ENCODE data around the gene SYT8.
"Not testable (repeated sequence)": the region's sequence is repeated elsewhere in the genome, so short reads cannot be mapped to it uniquely, and the experiment has no call there.

Gene SYT8

DNA sequence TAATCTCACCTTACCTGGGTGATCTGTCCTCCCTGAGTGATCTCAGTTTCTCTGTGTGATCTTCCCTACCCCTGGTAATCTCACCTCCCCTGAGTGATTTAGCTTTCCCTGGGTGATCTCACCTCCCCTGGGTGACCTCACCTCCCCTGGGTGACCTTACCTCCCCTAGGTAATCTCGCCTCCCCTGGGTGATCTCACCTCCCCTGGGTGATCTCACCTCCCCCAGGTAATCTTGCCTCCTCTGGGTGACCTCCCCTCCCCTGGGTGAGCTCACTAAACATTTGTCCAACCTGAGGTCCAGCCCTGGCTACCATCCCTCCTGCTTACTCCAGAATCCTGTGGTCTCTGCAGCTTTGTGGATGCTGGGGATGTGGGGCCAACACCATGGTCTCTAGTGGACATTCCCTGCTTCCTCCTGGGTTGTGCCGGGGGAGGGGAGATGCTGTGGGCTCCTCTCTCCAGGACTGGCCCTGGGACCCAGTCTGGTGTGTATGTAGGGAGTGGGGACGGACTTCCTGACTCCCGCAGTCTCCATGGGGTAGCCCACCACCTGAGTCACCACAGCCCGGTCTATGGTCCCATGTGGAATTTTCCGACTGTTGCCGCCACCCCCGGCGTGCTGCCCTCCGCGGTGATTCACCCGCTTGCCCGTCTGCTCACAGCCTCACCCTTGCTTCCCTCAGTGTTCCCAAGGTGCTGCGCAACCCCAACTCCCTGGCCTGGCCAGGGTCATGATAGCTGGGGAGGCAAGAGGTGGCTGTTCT is 28.0 kb downstream of the SYT8 start:
- DNase-seq = no peak

DNA sequence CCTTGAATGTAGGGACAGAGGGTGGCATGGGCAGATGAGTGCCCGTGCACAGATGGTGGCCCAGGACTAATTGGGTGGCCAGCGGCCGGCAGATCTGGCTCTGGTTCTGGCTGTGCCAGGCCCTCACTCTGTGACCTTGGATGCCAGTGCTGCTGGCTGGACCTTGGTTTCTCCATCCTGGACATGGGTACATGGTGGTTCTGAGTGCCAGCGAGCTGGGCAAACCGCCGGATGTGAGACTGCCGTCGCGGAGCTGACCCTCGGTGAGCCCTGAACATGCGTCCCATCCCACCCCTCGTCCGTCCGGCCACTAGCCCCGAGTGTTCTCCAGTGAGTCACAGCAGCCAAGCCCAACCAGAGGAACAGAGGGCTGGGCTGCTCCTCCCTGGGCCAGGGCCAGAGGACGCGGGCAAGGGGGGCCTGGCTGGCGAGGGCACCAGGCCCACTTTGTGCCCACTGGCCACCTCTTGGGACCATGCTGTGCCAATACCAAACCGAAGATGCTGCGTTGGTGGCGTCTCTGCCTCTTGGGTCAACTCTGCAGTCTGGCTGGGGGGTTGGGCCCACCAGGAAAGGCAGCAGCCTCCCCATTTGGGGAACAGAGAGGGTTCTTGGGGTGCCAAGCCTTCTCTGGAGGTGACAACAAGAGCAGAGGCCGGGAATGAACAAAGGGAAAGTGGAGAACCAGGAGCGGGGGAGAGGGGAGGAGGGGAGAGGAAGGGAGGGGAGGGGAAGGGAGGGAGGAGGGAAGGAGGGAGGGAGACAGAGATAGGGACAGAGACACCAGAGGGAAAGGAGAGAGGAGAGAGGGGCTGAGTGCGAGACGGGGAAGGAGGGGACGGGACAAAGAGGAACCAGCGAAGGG is 28.8 kb downstream of the SYT8 start:
- DNase-seq = peak; percentile 19 to 20

DNA sequence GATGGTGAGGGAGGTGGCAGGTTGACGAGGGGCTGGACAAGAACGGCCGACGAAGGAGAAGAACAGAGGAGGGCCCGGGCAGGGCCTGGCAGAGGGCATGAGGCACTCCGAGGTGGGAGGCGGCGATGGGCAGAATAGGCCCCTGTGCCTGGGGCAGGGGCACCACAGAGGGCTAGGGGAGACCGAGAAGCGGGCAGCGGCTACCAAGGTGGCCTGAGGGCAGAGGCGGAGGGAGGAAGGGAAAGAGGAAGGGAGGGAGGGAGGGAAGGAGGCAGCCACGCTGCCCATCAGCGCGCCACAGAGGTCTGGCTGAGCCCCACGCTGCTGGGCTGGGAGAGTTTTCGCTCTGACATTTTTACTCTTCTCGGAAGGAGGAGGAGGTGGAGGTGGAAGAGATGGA is 29.4 kb downstream of the SYT8 start:
- DNase-seq = no peak

DNA sequence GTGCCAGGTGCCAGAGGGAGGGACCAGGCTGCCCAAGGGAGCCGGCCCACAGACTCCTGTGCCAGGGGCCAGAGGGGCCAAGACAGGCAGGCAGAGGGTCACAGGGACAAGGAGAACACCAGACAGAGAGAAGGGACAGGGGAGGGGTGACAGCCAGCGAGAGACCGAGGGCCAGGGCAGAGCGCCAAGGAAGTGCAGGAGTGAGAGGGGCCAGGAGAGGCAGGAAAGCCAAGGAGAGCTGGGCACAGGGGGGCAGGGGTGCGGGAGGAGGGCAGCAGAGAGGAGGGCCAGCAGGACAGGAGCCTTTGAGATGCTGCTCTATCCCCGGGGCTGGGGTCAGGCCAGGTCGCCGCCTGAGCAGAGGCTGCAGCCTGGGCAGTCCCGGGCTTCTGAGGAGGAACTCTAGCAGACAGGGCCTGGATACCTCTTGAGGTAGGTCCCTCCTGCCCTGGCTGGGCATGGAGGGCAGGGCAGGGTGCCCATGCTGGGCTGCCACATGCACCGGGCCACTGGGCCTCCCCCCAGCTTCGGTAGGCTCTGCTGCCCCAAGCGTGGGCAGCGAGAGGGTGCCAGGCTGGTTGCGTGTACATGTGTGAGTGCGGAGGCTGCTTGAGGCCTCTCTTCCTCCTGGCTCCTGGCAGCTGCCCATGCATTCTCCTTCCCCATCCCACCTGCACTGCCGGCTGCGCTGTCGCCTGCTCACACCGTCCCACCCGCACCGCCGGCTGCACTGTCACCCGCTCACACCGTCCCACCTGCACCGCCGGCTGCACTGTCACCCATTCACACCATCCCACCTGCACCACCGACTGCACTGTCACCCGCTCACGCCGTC is 30.3 kb downstream of the SYT8 start:
- no peak for DNase-seq

DNA sequence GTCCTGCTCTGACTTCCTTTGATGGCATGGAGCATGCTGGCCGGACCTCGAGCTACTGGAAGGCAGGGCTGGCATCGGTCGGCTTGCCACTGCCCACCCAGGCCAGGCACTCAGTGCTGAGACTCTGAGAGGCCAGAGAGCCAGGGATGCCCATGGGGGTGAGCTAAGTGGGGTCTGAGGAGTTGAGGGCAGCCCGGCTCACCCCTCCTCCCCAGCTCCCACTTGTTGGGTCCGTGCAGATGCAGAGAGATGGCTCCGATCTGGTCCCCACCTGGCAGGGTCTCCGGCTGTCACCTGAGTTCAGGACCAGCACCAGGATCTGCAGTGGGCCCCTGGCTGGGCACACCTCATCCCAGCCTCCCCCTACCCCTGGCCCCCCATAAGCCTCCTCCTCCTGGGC is 31.4 kb downstream of the SYT8 start:
- no peak for DNase-seq

DNA sequence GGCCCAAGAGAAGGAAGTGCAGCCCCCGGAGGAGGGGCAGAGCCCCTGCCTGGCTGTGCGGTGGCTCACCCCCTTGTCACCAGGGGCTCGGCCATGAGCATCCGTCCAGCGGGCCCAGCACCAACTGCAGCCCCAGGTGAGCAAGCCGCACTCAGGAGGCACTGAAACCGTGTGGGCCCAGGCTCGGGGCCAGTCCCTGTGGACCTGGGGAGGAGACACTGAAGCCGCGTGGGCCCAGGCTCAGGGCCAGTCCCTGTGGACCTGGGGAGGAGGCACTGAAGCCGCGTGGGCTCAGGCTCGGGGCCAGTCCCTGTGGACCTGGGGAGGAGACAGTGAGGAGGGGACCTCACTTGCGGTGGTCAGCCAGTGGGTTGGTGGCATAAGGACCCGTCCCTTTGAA is 32.0 kb downstream of the SYT8 start:
- DNase-seq = no peak

DNA sequence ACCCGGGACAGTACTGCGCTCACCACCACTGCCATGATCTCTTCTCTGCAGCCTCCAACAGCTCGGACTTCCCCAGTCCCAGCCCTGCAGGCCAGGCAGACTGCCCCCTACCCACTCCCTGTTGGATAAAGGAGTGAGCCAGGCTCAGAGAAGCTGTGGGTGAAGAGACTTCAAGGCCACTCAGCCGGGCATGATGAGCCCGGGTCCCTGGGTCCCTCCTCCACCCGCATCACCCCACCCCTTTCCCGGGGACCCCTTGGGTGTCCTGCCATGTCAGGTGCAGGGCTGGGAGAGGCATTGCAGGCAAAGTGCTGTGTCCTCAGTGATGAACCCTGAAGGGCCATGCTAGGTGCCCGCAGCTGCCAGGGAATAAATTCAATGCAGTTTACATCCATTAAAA is 32.6 kb downstream of the SYT8 start:
- DNase-seq = no peak

DNA sequence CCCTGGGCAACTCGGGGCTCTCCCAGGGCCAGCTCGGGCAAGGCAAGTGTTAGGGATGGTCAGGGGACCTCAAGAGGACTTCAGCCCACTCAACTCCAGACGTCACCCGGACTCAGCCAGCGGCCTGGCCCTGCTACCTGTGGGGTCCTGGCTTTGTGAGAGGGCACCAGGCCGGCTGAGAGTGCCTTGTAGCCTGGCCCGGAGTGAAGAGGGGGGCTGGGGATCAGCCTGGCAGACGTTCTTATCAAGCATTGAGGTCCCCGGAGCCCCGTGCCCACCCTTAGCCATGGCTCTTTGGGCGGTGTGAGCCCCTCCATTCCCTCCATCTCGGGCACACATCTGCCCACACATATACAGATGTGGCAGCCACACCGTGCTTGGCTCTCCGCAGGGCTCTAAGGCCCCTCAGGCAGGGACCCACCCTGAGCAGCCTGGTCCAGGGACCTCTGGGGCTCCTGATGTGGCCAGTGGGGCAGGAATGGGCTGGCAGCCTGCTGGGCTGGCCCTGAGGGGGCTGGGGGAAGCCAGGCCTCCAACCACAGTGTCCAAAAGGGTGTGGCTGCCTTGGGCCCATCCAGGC is 33.4 kb downstream of the SYT8 start:
- no peak for DNase-seq

DNA sequence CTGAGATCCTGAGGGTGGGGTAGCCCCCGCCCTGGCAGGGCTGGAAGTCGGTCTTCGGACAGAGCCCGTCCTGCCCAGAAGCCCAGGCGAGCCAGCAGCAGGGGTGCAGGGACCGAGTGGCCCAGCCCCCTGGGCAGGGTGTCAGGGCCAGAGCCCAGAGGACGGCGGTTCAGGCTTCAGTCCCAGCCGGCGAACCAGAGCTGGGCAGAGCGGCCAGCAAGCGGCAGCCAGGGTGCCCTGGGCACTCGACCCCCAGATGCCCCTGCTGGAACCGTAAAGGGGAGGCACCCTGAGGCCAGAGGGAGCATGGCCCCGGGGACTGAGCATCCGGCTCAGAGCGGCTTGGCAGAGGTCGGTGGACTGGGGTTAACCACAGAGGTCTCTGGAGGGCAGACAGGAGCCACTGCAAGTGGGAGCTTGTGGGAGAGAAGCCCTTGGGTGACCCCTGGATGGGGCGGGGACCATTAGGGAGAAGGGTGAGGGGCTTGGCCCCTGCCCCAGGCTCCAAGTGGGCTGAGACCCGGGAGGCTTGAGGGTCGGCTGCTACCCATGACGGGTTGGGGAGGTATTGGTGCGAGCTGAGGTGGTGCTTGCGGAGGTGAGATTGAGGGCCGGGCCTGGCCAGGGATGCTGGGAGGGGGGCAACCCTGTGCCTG is 34.0 kb downstream of the SYT8 start:
- DNase-seq = no peak

DNA sequence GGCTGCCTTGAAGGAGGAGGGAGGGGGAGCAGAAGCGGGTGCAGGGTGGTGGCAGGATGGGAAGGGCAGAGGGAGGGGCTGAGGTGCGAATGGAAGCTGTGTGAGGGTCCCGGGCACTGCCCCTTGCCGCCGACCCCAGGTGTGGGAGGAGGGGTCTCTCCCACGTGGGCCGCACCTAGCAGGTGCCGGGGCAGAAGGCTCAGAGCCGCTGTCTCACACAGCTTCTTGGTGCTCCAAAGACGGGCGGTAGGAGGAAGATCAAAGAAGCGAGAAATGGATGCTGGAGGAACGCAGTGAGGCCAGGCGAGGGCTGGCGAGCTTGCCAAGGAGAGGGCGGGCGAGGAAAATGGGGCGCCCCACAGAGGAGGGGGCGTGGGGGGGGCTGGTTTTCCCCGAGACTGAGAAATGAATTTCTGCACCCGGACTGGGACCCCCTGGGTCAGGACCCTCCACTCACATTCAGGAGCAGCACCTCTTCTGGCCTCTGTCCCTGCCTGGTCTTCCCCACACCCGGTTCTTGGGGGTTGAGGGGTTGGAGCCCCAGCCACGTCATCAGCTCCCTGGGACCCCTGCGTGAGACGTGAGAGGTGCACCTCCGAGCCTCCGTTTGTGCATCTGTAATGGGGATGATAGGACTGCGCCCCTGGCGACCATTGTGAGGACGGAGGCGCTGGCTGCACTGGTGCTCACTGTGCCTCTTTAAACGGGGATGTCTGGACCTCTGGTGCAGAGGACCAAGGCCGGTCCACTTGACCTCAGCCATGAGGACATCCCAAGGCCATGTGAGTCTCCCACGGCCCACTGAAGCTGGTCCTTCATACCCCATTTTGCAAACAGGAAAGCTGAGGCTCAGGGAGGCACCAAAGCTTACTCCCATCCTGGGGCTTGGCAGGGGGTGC is 34.9 kb downstream of the SYT8 start:
- DNase-seq = no peak

DNA sequence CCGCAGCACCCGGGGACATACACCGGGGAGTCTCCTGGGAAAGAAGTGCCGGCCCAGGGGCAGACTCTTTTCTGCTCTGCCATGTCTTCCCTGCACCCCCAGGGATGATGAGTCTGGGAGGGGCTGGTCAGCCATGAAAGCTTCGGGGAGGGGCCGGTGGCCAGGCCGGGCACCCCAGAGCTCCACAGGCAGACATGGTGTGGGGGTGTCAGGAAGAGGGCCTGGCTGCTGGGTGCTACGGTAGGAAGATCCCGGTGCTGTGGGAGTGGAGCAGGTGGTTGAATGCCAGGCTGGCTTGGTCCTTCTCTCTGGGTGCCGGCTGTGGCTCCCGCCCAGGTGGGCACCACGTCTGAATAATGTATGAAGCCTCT is 35.5 kb downstream of the SYT8 start:
- DNase-seq = no peak

DNA sequence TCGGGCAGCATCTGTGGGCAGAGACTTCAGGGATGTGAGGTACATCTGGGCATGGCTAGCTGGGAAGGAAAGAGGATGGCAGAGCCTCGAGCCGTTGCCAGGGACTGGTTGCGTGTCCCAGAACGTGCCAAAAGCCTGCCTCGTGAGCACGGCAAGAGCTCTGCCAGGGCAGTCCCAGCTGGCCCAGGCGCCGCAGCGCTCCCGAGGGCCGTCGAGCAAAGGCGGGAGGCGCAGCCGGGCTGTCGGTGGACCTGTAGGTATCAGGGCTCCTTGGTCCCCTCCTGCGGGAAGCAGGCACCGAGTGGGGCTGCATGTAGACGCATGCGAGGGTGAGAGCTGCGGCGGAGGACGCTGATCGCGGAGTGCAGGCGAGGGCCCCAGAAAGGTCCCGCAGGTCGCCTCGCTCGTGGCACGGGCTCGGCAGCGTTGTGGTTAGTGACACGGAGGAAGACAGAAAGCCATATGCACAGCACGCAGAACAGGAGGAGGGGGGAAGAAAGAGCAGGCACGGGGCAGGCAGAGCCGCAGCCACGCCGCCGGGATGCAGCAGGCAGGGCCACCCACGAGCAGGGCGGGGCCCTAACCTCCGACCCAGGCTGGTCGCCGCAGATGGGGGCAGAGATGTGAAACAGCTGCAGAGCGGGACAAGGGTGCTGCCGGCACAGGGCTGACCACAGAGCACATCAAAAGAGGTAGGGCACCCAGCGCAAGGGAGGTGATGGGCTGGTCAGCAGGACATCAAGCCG is 36.1 kb downstream of the SYT8 start:
- DNase-seq = no peak

DNA sequence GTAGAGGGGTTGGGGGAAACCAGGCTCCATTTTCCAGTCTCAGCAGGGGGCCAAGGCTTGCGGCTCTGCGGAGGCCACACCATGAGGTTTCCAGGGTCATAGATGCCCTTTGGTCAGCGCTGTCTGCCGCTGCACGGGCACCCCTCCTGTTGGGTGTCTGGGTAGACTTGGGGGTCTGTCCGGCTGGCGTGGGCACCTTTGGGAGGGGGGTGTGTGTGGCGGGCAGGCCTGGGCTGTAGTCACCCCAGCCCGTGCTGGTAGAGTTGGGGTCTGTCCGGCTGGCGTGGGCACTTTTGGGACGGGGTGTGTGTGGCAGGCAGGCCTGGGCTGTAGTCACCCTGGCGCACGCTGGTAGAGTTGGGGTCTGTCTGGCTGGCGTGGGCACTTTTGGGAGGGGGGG is 36.7 kb downstream of the SYT8 start:
- DNase-seq = no peak

DNA sequence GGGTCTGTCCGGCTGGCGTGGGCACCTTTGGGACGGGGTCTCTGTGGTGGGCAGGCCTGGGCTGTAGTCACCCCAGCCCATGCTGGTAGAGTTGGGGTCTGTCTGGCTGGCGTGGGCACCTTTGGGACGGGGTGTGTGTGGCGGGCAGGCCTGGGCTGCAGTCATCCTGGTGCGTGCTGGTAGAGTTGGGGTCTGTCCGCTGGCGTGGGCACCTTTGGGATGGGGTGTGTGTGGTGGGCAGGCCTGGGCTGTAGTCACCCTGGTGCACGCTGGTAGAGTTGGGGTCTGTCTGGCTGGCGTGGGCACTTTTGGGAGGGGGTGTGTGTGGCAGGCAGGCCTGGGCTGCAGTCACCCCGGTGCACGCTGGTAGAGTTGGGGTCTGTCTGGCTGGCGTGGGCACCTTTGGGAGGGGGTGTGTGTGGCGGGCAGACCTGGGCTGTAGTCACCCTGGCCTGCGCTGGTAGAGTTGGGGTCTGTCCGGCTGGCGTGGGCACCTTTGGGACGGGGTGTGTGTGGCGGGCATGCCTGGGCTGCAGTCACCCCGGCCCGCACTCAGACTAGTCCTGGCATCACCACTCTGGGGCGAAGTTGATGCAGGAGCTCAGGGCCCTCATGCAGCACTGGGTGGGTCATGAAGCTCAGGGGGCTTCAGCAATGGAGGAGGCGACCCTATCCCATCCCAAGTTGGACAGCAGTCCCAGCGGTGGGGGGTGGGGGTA is 37.6 kb downstream of the SYT8 start:
- DNase-seq = no peak

DNA sequence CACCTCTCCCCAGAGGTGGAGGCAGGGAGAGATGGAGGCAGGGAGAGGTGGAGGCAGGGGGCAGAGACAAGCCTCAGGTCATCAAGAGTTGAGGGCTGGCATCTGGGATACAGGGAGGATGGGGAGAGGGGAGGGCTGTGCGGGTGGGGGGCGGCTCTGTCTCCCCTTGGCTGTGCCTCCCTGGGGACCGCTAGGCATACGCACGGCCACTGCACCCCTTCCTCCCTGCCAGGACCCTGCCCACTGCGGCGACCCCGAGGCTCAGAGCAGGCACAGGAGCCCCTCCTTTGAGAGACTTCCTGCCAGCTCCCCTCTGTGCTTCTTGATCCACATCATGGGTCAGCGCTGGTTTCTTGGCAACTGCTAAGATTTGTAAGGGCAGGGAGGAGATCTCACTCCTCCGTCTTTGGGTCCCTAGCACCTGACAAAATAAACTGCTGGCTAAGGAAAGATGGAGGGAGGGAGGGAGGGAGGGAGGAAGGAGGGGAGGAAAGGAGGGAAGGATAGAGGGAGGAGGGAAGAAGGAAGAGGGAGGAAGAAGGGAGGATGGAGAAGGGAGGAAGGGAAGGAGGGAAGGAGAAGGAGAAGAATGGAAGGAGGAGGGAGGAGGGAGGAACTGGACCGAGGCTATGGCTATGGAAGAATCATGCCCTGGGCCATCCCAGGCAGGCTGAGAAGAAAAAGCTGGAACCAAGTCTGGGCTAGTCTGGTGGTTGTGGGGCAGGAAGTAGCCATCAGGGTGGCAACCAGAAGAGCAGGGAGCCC is 38.4 kb downstream of the SYT8 start:
- DNase-seq = peak in 1 of 2 experiments; percentile 7

DNA sequence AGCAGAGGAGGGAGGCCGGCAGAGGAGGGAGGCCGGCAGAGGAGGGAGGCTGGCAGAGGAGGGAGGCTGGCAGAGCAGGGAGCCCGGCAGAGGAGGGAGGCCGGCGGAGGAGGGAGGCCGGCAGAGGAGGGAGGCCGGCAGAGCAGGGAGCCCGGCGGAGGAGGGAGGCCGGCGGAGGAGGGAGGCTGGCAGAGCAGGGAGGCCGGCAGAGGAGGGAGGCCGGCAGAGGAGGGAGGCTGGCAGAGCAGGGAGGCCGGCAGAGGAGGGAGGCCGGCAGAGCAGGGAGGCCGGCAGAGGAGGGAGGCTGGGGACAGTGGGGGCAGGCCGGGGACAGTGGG is 39.0 kb downstream of the SYT8 start:
- not testable (repeated sequence) for DNase-seq

DNA sequence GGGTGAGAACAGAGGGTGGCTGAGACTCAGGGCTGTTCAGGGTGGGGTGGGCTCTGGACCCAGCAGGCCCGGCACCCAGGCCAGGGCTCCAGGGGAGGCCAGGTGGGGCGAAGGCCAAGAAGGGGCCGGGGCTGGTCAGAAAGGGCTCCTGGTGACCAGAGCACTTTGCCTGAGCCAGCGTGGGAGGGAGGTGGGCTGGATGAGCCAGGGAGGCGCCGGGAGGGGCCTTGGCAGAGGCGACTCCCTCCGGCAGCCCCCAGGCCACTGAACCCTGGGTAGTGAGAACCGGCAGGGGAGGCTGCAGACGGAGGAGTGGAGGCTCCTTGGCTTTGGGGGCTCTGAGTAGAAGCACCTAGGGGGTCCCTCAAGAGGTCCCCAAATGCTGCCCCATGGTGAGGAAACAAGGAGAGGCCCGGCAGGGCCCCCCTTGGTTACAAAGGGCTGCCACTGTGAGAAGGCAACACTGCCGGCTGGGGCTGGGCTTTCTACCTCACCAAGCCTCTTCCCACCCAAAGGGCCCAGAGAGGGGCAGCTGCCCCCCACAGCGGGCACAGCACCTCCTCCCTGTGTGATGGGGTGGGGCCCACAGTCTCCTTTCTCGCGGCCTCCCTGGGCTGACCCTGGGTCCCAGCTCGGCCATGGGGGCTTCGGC is 39.8 kb downstream of the SYT8 start:
- DNase-seq = not testable (repeated sequence)

DNA sequence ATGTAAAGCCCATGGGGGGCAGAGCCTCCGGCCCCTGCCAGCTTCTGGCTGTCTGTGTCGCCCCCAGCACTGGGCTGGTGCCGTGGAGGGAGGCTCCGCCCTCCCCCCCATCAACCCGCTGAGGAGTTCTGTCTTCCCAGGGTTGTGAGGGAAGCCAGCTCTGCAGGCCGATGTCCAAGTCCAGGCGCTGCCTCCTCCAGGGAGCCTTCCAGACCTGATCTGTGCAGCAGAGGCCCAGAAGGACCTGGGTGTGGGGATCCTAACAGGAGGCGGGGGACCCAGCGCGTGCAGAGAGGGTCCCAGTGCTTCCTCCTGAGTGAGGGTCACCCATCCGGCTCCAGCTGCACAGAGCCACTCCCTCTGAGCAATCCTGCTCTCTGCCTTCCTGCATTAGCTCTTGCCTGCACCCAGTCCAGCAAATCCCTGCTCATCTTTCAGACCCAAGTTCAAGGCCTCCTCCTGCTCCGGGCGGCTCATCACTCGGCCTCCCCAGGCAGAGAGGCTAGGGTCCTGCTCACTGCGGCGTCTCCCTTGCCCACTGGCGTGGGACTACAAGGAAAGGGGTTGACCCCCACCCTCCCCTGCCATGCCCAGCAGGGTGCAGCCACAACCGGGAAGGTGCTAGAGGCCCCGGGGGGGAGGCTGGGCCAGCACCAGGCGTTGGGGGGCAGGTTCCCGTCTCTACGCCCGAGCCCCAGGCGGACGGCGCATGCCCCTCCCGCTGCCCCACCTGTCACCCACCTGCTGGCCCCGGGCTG is 40.5 kb downstream of the SYT8 start:
- no peak for DNase-seq

All from SW 1271 (cell line).